HepG2 (cell line): ENCODE measurements around the gene NUDT3. TPM values are rescaled to one million over a fixed set of nuclear protein-coding genes. Genes with fewer than 3 reads are reported as not detected.

Experiments used
- ATAC-seq: fragments of 200-7000 bp; cut with Tn5 transposase; 3 replicates; pipeline ENCODE4 v1.9.1; 2020; ENCODE audit warnings: mild to moderate bottlenecking, moderate library complexity
- BruUV-seq: library from RNA; stranded (reverse); fragments of 400-500 nt; replicated peaks from 2 replicates; lab custom pipeline; 2021; lab: Mats Ljungman, UMichigan
- CTCF ChIA-PET: fragments of 300-600 bp; formaldehyde crosslinking; extraction: SDS; loops from one replicate; lab custom pipeline; 2021; ENCODE audit warnings: low total read pairs, inconsistent platforms, low intra/inter-chr PET ratio; lab: Yijun Ruan, JAX
- POLR2A ChIA-PET: fragments of 350-600 bp; sonication (Branson Sonifier 250); formaldehyde crosslinking; loops from one replicate; lab custom pipeline; 2020; ENCODE audit warnings: antibody characterized with exemption, inconsistent platforms; lab: Yijun Ruan, JAX
- DNase-seq: peaks from one replicate; pipeline ENCODE4 v3.0.0-alpha.2; 2015; ENCODE audit warnings: low spot score
- FAIRE-seq: peaks from 3 replicates; lab custom pipeline; 2011; peaks lifted over from hg19 to GRCh38; lab: Jason Lieb, UNC
- H2AFZ ChIP-seq: one replicate; pipeline ENCODE4 v1.6.1; 2011; ENCODE audit warnings: low read length, inconsistent platforms
- H3K27ac ChIP-seq: fragments of 300-600 bp; 3 replicates; pipeline ENCODE4 v1.8.0; 2011; ENCODE audit warnings: mixed run types, mild to moderate bottlenecking, mixed read lengths, low read length, inconsistent platforms; ENCODE audit not compliant: insufficient read depth; ENCODE audit errors: extremely low read length
- H3K27me3 ChIP-seq, 2 experiments: fragments of 200-600 bp in 1 of 2; 2 replicates in 1 of 2; 3 replicates in 1 of 2; pipeline versions ENCODE4 v1.6.0 to v1.8.0; 2011; ENCODE audit warnings: low read length in 2 of 2, mild to moderate bottlenecking in 2 of 2, moderate library complexity in 2 of 2, inconsistent platforms in 1 of 2; ENCODE audit not compliant: insufficient read depth in 2 of 2, control insufficient read depth in 1 of 2
- H3K36me3 ChIP-seq, 2 experiments: fragments of 200-600 bp in 1 of 2; replicated peaks in 1 of 2; 2 replicates in 1 of 2; 3 replicates in 1 of 2; pipeline versions ENCODE4 v1.5.1 to v1.8.0; 2011; ENCODE audit warnings: low read length in 2 of 2, inconsistent platforms in 1 of 2; ENCODE audit not compliant: insufficient read depth in 2 of 2, control insufficient read depth in 1 of 2
- H3K4me1 ChIP-seq: 2 replicates; pipeline ENCODE4 v1.5.1; 2012; ENCODE audit warnings: low read length, inconsistent platforms; ENCODE audit not compliant: insufficient read depth
- H3K4me2 ChIP-seq: 2 replicates; pipeline ENCODE4 v1.6.0; 2011; ENCODE audit warnings: low read depth, low read length, inconsistent platforms
- H3K4me3 ChIP-seq, 3 experiments: fragments of 200-600 bp in 1 of 3; sonication (generic), shearing (Covaris generic) in 1 of 3; replicated peaks in 1 of 3; 2 replicates each; pipeline ENCODE4 v1.5.1; 2011 to 2016; ENCODE audit warnings: low read length in 3 of 3, inconsistent platforms in 2 of 3, low read depth in 2 of 3, mild to moderate bottlenecking in 2 of 3, control low read depth in 1 of 3, mixed read lengths in 1 of 3; ENCODE audit not compliant: insufficient read depth in 1 of 3
- H3K79me2 ChIP-seq: one replicate; pipeline ENCODE4 v1.6.1; 2011; ENCODE audit warnings: low read length, inconsistent platforms; ENCODE audit not compliant: insufficient read depth
- H3K9ac ChIP-seq: 2 replicates; pipeline ENCODE4 v1.6.0; 2011; ENCODE audit warnings: mild to moderate bottlenecking, low read depth, low read length, inconsistent platforms; ENCODE audit not compliant: insufficient read depth
- H3K9me3 ChIP-seq: 2 replicates; pipeline ENCODE4 v1.5.1; 2012; ENCODE audit warnings: mild to moderate bottlenecking, low read length
- H4K20me1 ChIP-seq: 2 replicates; pipeline ENCODE4 v1.6.0; 2011; ENCODE audit warnings: inconsistent platforms, mild to moderate bottlenecking, low read length, moderate library complexity; ENCODE audit not compliant: insufficient read depth
- ELF1 ChIP-seq: sonication (generic); formaldehyde crosslinking; IDR thresholded peaks from 2 replicates; pipeline ENCODE4 v1.4.0; 2020; ENCODE audit warnings: missing genetic modification reagents
- RBM39 ChIP-seq: fragments of 200-400 bp; formaldehyde crosslinking; IDR thresholded peaks from one replicate; pipeline ENCODE4 v1.6.1; 2018; ENCODE audit warnings: antibody characterized with exemption, mild to moderate bottlenecking, low read depth, low read length; ENCODE audit not compliant: poor library complexity, severe bottlenecking
- SKI ChIP-seq: fragments of 450-650 bp; IDR thresholded peaks from one replicate; pipeline ENCODE4 v1.6.1; 2018; ENCODE audit warnings: mild to moderate bottlenecking; ENCODE audit not compliant: partially characterized antibody
- ZBTB26 ChIP-seq: IDR thresholded peaks from 2 replicates; pipeline ENCODE4 v1.6.1; 2016; ENCODE audit warnings: missing compliant biosample characterization, missing genetic modification reagents, borderline replicate concordance
- ZNF326 ChIP-seq: sonication (generic); formaldehyde crosslinking; IDR thresholded peaks from 2 replicates; pipeline ENCODE4 v1.4.0; 2020; ENCODE audit warnings: missing genetic modification reagents, borderline replicate concordance
- ZNF451 ChIP-seq: sonication (generic); formaldehyde crosslinking; IDR thresholded peaks from 2 replicates; pipeline ENCODE4 v1.5.0; 2020; ENCODE audit warnings: mild to moderate bottlenecking, missing genetic modification reagents
- whole genome bisulfite sequencing: methylation state at CpG from one replicate; pipeline ENCODE4 v1.1.6; 2017; ENCODE audit warnings: low lambda C conversion rate; 5-methylcytosine and 5-hydroxymethylcytosine counted together
- in situ Hi-C: cut with HindIII; loops from 2 replicates; pipeline ENCODE4 v1.10.0; 2017; ENCODE audit warnings: low pct_unique_long_range_greater_than_20kb; ENCODE audit not compliant: extremely low pct_ligation_motif_present
- intact Hi-C: fragments of 100-400 bp; cut with micrococcal nuclease; formaldehyde crosslinking; loops from one replicate; pipeline ENCODE4 v1.10.0; 2022; ENCODE audit not compliant: unreplicated experiment
- polyA plus RNA-seq, 8 experiments: library from polyadenylated mRNA; depleted of rRNA in 3 of 8; stranded (reverse) in 7 of 8; unstranded in 1 of 8; fragments of >200 nt; fragmentation: Illumina TruSeq in 4 of 8; extraction: Trizol in 4 of 8; gene quantifications; 2 replicates each; pipeline versions ENCODE4 v1.2.1 to v1.2.3, GENCODE V29; 2011 to 2016; ENCODE audit warnings: low read depth in 4 of 8, missing spikeins in 1 of 8, mixed read lengths in 1 of 8; ENCODE audit not compliant: insufficient read depth in 1 of 8
- total RNA-seq, 5 experiments: library from RNA; depleted of rRNA; stranded (reverse); fragments of >200 nt; fragmentation: Illumina TruSeq; extraction: Trizol; gene quantifications; 2 replicates each; pipeline ENCODE4 v1.2.3, GENCODE V29; 2016; ENCODE audit warnings: low read depth in 1 of 5
- TF ChIP-seq, protein P1 (sequence below): sonication (generic); formaldehyde crosslinking; IDR thresholded peaks from 2 replicates; pipeline ENCODE4 v1.4.0; 2020; ENCODE audit warnings: missing genetic modification reagents
- TF ChIP-seq, protein P2 (sequence below): sonication (generic); formaldehyde crosslinking; IDR thresholded peaks from 2 replicates; pipeline ENCODE4 v1.5.1; 2020; ENCODE audit warnings: missing genetic modification reagents, mild to moderate bottlenecking, borderline replicate concordance
- TF ChIP-seq, protein P3 (sequence below): sonication (generic); formaldehyde crosslinking; IDR thresholded peaks from 2 replicates; pipeline ENCODE4 v1.5.1; 2020; ENCODE audit warnings: mild to moderate bottlenecking, moderate library complexity, missing genetic modification reagents

NUDT3 gene
- total and polyA plus RNA-seq, 2 of the 13 experiments (the other 11 are each of a cell fraction or from before 2014, with no cell fraction given) = 20.2 to 20.6 TPM

GRCh38 chr6:34288581-34288980 is 103.9 kb downstream of the NUDT3 start:
- no peaks in the 10 kb centered on the region for H3K4me1 ChIP-seq

GRCh38 chr6:34285448-34286164 is 106.9 kb downstream of the NUDT3 start:
- Histone ChIP-seq H3K4me2 (no peak overlapping the region), H3K36me3 (peaks cover 17 to 38% of the 10 kb centered on the region in 2 experiments; a peak in 4 of 5 replicates), H3K27ac (no peak overlapping the region), H3K4me1 (no peaks in the 10 kb centered on the region), H2AFZ (no peak overlapping the region), H3K79me2 (no peaks in the 10 kb centered on the region), H3K4me3 (no peak overlapping the region), H4K20me1 (no peaks in the 10 kb centered on the region), H3K27me3 (no peaks in the 10 kb centered on the region), H3K9ac (no peak overlapping the region), H3K9me3 (no peaks in the 10 kb centered on the region)
- no peak for FAIRE-seq
- POLR2A ChIA-PET = no interaction called here
- 90% methylated on average over 4 of the region's 4 CpGs for WGBS
- intact Hi-C loops = no loop called here
- CTCF ChIA-PET = no interaction called here
- no peak for DNase-seq
- ATAC-seq = no peak
- BruUV-seq = TSS peak; percentile 17
- in situ Hi-C loops = no loop called here
- TF ChIP-seq ZBTB26 (no peak), RBM39 (no peak), ELF1 (no peak), SKI (no peak), ZNF326 (no peak)
- TF ChIP-seq, protein P1, sequence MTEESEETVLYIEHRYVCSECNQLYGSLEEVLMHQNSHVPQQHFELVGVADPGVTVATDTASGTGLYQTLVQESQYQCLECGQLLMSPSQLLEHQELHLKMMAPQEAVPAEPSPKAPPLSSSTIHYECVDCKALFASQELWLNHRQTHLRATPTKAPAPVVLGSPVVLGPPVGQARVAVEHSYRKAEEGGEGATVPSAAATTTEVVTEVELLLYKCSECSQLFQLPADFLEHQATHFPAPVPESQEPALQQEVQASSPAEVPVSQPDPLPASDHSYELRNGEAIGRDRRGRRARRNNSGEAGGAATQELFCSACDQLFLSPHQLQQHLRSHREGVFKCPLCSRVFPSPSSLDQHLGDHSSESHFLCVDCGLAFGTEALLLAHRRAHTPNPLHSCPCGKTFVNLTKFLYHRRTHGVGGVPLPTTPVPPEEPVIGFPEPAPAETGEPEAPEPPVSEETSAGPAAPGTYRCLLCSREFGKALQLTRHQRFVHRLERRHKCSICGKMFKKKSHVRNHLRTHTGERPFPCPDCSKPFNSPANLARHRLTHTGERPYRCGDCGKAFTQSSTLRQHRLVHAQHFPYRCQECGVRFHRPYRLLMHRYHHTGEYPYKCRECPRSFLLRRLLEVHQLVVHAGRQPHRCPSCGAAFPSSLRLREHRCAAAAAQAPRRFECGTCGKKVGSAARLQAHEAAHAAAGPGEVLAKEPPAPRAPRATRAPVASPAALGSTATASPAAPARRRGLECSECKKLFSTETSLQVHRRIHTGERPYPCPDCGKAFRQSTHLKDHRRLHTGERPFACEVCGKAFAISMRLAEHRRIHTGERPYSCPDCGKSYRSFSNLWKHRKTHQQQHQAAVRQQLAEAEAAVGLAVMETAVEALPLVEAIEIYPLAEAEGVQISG = no peak
- TF ChIP-seq, protein P2, sequence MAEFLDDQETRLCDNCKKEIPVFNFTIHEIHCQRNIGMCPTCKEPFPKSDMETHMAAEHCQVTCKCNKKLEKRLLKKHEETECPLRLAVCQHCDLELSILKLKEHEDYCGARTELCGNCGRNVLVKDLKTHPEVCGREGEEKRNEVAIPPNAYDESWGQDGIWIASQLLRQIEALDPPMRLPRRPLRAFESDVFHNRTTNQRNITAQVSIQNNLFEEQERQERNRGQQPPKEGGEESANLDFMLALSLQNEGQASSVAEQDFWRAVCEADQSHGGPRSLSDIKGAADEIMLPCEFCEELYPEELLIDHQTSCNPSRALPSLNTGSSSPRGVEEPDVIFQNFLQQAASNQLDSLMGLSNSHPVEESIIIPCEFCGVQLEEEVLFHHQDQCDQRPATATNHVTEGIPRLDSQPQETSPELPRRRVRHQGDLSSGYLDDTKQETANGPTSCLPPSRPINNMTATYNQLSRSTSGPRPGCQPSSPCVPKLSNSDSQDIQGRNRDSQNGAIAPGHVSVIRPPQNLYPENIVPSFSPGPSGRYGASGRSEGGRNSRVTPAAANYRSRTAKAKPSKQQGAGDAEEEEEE (CRISPR knock-in tag) = no peak

More at GRCh38 chr6:34288581-34288980, 103.9 kb downstream of the NUDT3 start:
- TF ChIP-seq, protein P3, sequence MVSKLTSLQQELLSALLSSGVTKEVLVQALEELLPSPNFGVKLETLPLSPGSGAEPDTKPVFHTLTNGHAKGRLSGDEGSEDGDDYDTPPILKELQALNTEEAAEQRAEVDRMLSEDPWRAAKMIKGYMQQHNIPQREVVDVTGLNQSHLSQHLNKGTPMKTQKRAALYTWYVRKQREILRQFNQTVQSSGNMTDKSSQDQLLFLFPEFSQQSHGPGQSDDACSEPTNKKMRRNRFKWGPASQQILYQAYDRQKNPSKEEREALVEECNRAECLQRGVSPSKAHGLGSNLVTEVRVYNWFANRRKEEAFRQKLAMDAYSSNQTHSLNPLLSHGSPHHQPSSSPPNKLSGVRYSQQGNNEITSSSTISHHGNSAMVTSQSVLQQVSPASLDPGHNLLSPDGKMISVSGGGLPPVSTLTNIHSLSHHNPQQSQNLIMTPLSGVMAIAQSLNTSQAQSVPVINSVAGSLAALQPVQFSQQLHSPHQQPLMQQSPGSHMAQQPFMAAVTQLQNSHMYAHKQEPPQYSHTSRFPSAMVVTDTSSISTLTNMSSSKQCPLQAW (CRISPR knock-in tag) = no peak
- no peak for TF ChIP-seq ZNF451 (CRISPR knock-in tag)
- in situ Hi-C loops = no loop called here
- Histone ChIP-seq H3K9me3 (no peaks in the 10 kb centered on the region), H3K9ac (no peak overlapping the region), H2AFZ (no peak overlapping the region), H3K79me2 (no peaks in the 10 kb centered on the region), H3K27me3 (no peaks in the 10 kb centered on the region), H3K4me2 (no peak overlapping the region), H4K20me1 (no peaks in the 10 kb centered on the region), H3K36me3 (peaks cover 23 to 58% of the 10 kb centered on the region in 2 experiments; a peak in 4 of 5 replicates), H3K4me3 (no peak overlapping the region), H3K27ac (no peak overlapping the region)
- WGBS = 98% methylated on average over 5 of the region's 5 CpGs
- CTCF ChIA-PET = no interaction called here
- DNase-seq (no peak), FAIRE-seq (no peak), ATAC-seq (no peak)
- POLR2A ChIA-PET = no interaction called here
- no TSS peak for BruUV-seq
- intact Hi-C loops = no loop called here
